Measurements from ENCODE around the gene TMEM116.

DNA sequence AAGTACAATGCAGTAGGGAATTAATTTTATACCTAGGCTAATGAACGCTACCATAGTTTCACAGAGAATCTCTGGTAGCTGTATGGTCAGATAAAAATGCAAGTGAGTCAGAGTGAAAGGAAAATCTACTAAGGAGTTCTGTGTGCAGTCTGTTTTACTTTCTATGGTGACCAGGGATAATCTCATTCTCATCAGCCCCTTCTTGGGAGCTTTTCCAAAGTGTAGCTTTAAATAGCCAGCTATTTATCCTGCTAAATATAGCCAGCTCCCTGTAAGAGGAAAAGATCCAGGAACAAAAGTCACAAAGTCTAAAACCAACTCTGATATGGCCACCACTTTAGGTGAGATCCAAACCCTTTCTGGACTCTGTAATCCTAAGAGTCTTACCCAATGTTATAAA, 75.5 kb downstream of the TMEM116 start:
- TF ChIP-seq, protein P1, sequence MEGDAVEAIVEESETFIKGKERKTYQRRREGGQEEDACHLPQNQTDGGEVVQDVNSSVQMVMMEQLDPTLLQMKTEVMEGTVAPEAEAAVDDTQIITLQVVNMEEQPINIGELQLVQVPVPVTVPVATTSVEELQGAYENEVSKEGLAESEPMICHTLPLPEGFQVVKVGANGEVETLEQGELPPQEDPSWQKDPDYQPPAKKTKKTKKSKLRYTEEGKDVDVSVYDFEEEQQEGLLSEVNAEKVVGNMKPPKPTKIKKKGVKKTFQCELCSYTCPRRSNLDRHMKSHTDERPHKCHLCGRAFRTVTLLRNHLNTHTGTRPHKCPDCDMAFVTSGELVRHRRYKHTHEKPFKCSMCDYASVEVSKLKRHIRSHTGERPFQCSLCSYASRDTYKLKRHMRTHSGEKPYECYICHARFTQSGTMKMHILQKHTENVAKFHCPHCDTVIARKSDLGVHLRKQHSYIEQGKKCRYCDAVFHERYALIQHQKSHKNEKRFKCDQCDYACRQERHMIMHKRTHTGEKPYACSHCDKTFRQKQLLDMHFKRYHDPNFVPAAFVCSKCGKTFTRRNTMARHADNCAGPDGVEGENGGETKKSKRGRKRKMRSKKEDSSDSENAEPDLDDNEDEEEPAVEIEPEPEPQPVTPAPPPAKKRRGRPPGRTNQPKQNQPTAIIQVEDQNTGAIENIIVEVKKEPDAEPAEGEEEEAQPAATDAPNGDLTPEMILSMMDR (IDR thresholded peaks at IDR 0.05) = no peak
- TF ChIP-seq POLR2A (IDR thresholded peaks at IDR 0.05) = no peak
- no peak for TF ChIP-seq POLR2AphosphoS5 (IDR thresholded peaks at IDR 0.05; ENCODE audit: insufficient read depth in 1 of 2, low read depth in 1 of 2)
